Astrocyte of the cerebellum (primary cell): ENCODE measurements around the gene SUGP1.

Experiments used
- DNase-seq: peaks from one replicate; pipeline ENCODE4 v3.0.0-alpha.2; 2011; ENCODE audit warnings: low read depth
- H3K4me3 ChIP-seq: 2 replicates; pipeline ENCODE4 v1.5.1; 2011; ENCODE audit warnings: mild to moderate bottlenecking, low read depth, low read length, moderate library complexity
- CTCF ChIP-seq: IDR thresholded peaks from 2 replicates; pipeline ENCODE4 v1.5.1; 2012; ENCODE audit warnings: low read length, low read depth, moderate library complexity, mild to moderate bottlenecking; ENCODE audit errors: missing control alignments
- in situ Hi-C: cut with HindIII; loops from 2 replicates; pipeline ENCODE4 v1.10.0; 2017; ENCODE audit warnings: low sequenced_read_pairs

The SUGP1 gene

DNA sequence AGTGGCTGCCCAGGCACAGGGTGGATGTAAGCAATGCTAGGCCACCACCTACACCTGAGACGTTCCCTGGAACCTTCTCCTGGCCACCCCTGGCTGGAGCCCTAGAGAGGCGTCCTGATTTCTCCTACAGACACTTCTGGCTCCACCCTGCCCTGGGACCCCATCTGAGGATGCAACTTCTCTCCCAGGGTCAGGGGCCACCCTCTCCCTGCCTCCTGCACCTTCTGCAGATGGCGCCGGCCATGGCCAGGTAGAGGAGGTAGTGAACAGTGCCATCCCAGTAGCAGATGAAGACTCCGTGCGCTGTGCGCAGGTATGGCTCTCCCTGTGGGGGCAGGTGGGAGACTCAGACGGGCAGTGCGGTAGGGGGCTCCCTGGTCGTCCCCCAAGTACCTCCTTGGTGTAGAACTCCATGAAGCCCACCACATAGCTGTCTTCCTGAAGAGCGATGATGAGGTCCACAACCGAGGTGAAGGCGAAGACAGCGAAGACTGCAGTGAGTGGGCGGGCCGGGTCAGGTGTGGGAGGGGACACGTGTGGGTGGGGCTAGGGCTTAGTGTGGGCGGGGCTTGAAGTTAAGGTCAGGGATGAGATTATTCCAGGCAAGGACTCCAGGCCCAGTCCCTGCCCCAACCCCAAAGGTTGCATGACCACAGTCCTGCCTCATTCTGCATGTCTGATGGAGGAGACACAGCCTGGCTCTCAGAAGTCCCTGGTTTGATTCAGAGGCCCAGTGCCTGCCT lies 50.2 kb downstream of the SUGP1 start:
- in situ Hi-C loops = no loop called here
- DNase-seq = no peak
- no peak for TF ChIP-seq CTCF
- no peak overlapping the region for H3K4me3 ChIP-seq

DNA sequence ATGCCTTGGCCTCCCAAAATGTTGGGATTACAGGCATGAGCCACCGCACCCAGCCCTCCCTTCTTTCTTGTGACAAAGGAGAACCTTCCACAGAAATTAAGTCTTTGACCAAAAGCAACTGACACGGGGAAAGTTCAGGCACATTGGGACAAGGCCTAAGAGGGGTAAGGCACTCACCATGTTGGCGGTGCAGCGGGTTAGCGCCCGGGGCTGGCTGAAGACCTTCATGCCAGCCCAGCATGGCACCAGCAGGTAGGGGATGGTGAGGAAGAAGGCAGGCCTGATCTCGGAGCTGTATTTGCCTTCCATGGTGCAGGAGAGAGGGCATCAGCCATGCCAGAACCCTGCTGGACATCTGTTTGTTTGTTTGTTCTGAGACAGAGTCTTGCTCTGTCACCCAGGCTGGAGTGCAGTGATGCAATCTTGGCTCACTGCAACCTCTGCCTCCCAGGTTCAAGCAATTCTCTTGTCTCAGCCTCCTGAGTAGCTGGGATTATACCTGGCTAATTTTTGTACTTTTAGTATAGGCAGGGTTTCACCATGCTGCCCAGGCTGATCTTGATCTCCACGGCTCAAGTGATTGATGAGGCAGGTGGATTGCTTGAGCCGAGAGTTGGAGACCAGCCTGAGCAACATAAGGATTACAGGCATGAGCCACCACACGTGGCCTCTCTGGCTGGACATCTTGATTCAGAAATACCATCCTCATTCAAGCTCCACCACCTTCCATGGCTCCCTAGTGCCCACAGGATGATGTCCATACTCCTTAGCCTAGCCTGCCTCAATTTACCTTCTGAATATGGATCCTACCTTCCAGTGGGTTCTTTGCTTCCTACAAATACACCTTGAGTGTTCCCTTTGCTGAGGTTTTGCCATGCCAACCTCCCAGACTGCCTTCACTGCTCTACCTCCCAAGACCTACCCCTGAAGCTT lies 51.6 kb downstream of the SUGP1 start:
- in situ Hi-C loops = no loop called here
- TF ChIP-seq CTCF = no peak
- DNase-seq = no peak
- H3K4me3 ChIP-seq = no peak overlapping the region

DNA sequence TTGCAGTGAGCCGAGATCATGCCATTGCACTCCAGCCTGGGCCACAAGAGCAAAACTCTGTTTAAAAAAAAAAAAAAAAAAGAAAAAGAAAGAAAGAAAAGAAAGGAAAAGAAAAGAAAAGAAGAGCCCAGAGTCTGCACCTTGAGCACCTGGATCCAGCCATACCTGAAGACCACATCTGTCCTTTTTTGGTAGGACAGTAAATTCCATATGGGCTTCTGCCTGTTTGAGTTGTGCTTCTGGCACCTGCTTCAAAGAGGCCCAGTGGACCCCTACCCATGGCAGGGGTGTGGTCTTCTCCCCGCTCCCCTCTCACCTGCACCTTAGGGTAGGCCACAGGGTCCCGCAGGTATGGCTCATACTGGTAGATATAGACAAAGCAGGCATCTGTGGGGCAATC lies 53.0 kb downstream of the SUGP1 start:
- DNase-seq = no peak
- H3K4me3 ChIP-seq = no peak overlapping the region
- no peak for TF ChIP-seq CTCF
- in situ Hi-C loops = no loop called here

DNA sequence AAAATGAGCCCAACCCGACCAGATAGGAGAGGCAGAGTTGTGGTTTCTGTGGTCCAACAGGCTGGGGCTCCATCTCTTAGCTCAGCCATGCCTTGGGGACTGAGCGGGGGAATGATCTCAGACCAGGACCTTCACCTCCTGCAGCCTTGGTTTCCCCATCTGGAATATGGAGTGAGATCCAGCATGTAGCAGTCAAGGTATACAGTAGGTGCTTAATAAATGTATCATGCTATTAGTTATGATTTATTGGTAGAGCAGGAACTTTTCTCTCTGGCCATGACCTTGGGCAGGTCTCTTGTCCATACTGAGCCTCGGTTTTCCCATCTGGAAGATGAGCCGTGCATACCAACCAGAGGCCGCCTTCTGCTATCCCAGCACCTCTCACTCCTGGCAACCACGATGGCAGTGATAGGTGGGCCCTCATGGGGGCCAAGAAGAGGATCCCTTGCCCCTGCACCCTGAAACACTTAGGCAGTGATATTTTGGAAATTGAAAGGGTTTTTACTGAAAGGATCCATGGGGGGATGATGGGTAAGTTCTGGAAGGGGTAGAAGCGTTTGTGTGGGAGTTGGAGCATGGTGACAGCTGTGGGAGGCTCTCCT lies 56.3 kb downstream of the SUGP1 start:
- in situ Hi-C loops = no loop called here
- DNase-seq = no peak
- TF ChIP-seq CTCF = no peak
- H3K4me3 ChIP-seq = no peak overlapping the region

DNA sequence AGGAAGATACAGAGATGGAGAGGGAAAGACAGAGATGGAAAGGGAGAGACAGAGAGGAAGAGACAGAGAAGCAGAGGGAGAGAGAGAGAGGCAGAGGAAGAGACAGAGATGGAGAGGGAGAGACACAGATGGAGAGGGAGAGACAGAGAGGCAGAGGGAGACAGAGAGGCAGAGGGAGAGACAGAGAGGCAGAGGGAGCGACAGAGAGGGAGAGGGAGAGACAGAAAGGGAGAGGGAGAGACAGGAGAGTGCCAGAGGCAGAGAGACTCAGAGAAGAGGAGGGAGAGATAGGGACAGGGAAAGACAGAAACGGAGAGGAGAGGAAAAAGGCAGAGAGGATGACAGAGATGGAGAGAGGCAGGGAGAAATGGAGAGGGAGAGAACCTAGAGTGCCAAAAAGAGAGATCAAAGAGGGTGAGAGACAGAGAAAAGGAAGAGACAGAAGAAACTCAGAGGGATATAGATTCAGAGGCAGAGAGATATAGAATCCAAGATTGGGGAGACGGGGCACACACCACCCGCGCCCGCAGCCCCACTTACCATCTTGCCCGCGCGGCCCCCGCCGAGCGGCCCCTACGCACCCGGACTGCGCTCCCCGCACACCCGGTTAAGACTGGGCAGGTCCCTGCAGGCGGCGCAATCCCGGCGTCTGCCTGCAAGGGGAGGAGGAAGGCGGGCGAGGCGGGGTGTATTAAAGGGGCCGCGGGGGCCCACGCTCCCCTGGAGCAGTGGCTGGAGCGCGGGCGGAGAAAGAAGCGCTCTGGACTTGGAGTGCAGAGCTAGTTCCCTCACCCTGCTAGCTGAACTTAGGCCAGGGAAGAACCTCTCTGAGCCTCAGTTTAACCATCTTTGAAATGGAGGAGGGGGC lies 57.9 kb downstream of the SUGP1 start:
- in situ Hi-C loops = no loop called here
- no peak for DNase-seq
- no peak for TF ChIP-seq CTCF
- H3K4me3 ChIP-seq = no peak overlapping the region
